GM13976 (cell line): ENCODE measurements around the gene PAX5.

Source experiments
- DNase-seq: peaks from one replicate; pipeline ENCODE4 v3.0.0; 2012; ENCODE audit warnings: low spot score
- CTCF ChIP-seq: IDR thresholded peaks from 2 replicates; pipeline ENCODE4 v1.5.1; 2012; ENCODE audit warnings: borderline replicate concordance, mild to moderate bottlenecking; ENCODE audit not compliant: insufficient read depth; ENCODE audit errors: extremely low read depth, missing control alignments, control extremely low read depth
- in situ Hi-C: fragments of 300-500 bp; cut with MboI; formaldehyde crosslinking; loops from one replicate; pipeline ENCODE4 v1.12.0; 2022; ENCODE audit warnings: low sequenced_read_pairs, mixed read lengths, inconsistent platforms; ENCODE audit not compliant: unreplicated experiment

PAX5 gene

GRCh38 chr9:36845844-36846243 lies 188.2 kb downstream of the PAX5 start:
- TF ChIP-seq CTCF, result no peak
- in situ Hi-C loops, result no loop called here
- no peak for DNase-seq

- no peak for TF ChIP-seq CTCF
- in situ Hi-C loops, result no loop called here
- no peak for DNase-seq
Measured at GRCh38 chr9:36844961-36845360, 189.1 kb downstream of the PAX5 start.

- no peak for TF ChIP-seq CTCF
- DNase-seq, result peak; percentile 55
- in situ Hi-C loops, result no loop called here
Measured at GRCh38 chr9:36843964-36844363, 190.1 kb downstream of the PAX5 start.

GRCh38 chr9:36842560-36843530 lies 191.2 kb downstream of the PAX5 start:
- no peak for DNase-seq
- in situ Hi-C loops, result no loop called here
- TF ChIP-seq CTCF, result no peak

- no peak for DNase-seq
- in situ Hi-C loops, result no loop called here
- no peak for TF ChIP-seq CTCF
Measured at GRCh38 chr9:36840898-36841536, 193.1 kb downstream of the PAX5 start.

GRCh38 chr9:36839131-36839885 lies 194.8 kb downstream of the PAX5 start:
- DNase-seq, result no peak
- in situ Hi-C loops, result no loop called here
- TF ChIP-seq CTCF, result no peak
